Adrenal gland (tissue), 12 donors: ENCODE results near the gene FHIT. TPM values are rescaled to one million over a fixed set of nuclear protein-coding genes. Genes with fewer than 3 reads are reported as not detected.

Experiments
- DNase-seq, 7 donors: peaks; one replicate each; pipeline ENCODE4 v3.0.0-alpha.2; 2019 to 2020
- H3K27ac ChIP-seq, 5 donors: fragments of 200-600 bp; sonication (generic) in 4 of 5; 1 replicate in 3 of 5; 2 replicates in 2 of 5; pipeline versions ENCODE4 v1.5.1 to v1.8.0; 2016 to 2020; ENCODE audit warnings: mild to moderate bottlenecking in 1 of 5
- H3K27me3 ChIP-seq: fragments of 200-600 bp; 2 replicates; pipeline ENCODE4 v1.8.0; 2021
- H3K36me3 ChIP-seq, 2 donors: fragments of 200-600 bp; replicated peaks in 1 of 2; 1 replicate in 1 of 2; 2 replicates in 1 of 2; pipeline versions ENCODE4 v1.5.1 to v1.8.0; 2018 to 2022
- H3K4me1 ChIP-seq, 2 donors: fragments of 200-600 bp; replicated peaks in 1 of 2; 1 replicate in 1 of 2; 2 replicates in 1 of 2; pipeline versions ENCODE4 v1.5.1 to v1.8.0; 2018 to 2021
- H3K4me3 ChIP-seq, 4 donors: fragments of 200-600 bp; sonication (generic) in 3 of 4; one replicate each; pipeline ENCODE4 v1.5.1; 2016 to 2018
- H3K9me3 ChIP-seq, 3 donors: fragments of 200-600 bp; sonication (generic) in 1 of 3; replicated peaks in 1 of 3; 1 replicate in 2 of 3; 2 replicates in 1 of 3; pipeline versions ENCODE4 v1.5.1 to v1.8.0; 2016 to 2021
- POLR2A ChIP-seq, 2 donors: fragments of 450-650 bp; IDR thresholded peaks; one replicate each; pipeline ENCODE4 v1.6.1; 2017; ENCODE audit warnings: antibody characterized with exemption in 2 of 2, mild to moderate bottlenecking in 2 of 2, moderate library complexity in 1 of 2
- WGBS, 4 donors: extraction: QIAGEN DNeasy Blood & Tissue Kit in 2 of 4; methylation state at CpG; one replicate each; pipeline versions ENCODE4 v1.1.5 to v1.1.7; 2013 to 2017; 5-methylcytosine and 5-hydroxymethylcytosine counted together
- intact Hi-C, 2 donors: fragments of 100-400 bp; cut with DNase I; formaldehyde crosslinking; loops; one replicate each; pipeline versions ENCODE4 v1.14.1 to v1.15.0; 2022 to 2023
- polyA plus RNA-seq, 3 donors: library from polyadenylated mRNA; stranded (reverse); fragments of 200-250 nt in 2 of 3; fragments of 350-450 nt in 1 of 3; fragmentation: Illumina TruSeq in 1 of 3; extraction: RNeasy Lipid Tissue Mini Kit (QIAGEN cat#74804) in 1 of 3; gene quantifications; one replicate each; pipeline ENCODE4 v1.2.3, GENCODE V29; 2013 to 2014
- total RNA-seq, 9 donors: library from RNA; depleted of rRNA in 4 of 9; stranded (reverse); fragments of >200 nt in 4 of 9; fragments of 120-200 nt in 1 of 9; fragmentation: NEBNext Ultra II Directional in 1 of 9; extraction: Animal tissue kit (Norgen Biotek cat#: 25700) in 1 of 9; gene quantifications; one replicate each; pipeline versions ENCODE4 v1.1.0 to v1.2.4, GENCODE V29; 2013 to 2023
- TF ChIP-seq, protein P1 (sequence below), 6 experiments: fragments of 450-650 bp in 4 of 6; fragments of 200-600 bp in 2 of 6; sonication (generic) in 1 of 6; IDR thresholded peaks; 1 replicate in 5 of 6; 2 replicates in 1 of 6; pipeline versions ENCODE4 v1.5.1 to v1.8.0; 2016 to 2021; ENCODE audit warnings: antibody characterized with exemption in 6 of 6, mild to moderate bottlenecking in 2 of 6, moderate library complexity in 1 of 6
- donor health status: healthy with polysubstance abuse.
- donor health status: Bipolar disorder and iron deficiency.
- donor health status: DM: yes; HTN: yes; CAD: no.
- donor health status: DM: no; HTN: no; CAD: no.
- donor health status: DM: no; HTN: no; CAD: no.
- donor health status: DM: yes; HTN: yes; CAD: no.

Gene FHIT
- total and polyA plus RNA-seq, 12 donors, result 14.1 to 43.9 (median 28.8) TPM

DNA sequence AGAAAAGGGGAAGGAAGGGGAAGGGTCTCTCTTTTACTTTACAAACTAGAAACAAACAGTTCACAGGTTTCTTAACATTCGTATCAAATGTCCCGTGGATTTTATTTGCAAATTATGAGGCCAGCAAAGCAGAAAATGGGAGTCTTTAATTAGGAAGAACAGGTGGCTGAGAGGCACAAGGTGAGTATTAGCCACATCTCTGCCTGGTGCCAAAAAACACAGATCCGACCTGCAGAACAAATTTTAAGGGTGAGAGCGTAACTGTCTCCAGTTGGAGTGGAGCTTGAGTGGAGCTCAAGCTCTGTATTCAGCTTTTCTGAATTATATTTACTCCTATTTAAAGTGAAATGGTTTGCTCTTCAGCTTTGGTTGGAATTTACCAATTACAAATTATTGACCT lies 1004.9 kb downstream of the FHIT start:
- no peaks in the 10 kb centered on the region for H3K9me3 ChIP-seq
- no peaks in the 10 kb centered on the region for H3K27me3 ChIP-seq
- no peak overlapping the region for H3K27ac ChIP-seq
- DNase-seq, result no peak
- no peaks in the 10 kb centered on the region for H3K36me3 ChIP-seq
- H3K4me1 ChIP-seq, result no peaks in the 10 kb centered on the region
- WGBS, 4 donors, result 91 to 95% (median 93%) methylated on average over 4 of the region's 4 CpGs
- TF ChIP-seq POLR2A (IDR thresholded peaks at IDR 0.05), result no peak
- TF ChIP-seq, protein P1, sequence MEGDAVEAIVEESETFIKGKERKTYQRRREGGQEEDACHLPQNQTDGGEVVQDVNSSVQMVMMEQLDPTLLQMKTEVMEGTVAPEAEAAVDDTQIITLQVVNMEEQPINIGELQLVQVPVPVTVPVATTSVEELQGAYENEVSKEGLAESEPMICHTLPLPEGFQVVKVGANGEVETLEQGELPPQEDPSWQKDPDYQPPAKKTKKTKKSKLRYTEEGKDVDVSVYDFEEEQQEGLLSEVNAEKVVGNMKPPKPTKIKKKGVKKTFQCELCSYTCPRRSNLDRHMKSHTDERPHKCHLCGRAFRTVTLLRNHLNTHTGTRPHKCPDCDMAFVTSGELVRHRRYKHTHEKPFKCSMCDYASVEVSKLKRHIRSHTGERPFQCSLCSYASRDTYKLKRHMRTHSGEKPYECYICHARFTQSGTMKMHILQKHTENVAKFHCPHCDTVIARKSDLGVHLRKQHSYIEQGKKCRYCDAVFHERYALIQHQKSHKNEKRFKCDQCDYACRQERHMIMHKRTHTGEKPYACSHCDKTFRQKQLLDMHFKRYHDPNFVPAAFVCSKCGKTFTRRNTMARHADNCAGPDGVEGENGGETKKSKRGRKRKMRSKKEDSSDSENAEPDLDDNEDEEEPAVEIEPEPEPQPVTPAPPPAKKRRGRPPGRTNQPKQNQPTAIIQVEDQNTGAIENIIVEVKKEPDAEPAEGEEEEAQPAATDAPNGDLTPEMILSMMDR (IDR thresholded peaks at IDR 0.05), result no peak
- intact Hi-C loops, result no loop called here
- no peak overlapping the region for H3K4me3 ChIP-seq

DNA sequence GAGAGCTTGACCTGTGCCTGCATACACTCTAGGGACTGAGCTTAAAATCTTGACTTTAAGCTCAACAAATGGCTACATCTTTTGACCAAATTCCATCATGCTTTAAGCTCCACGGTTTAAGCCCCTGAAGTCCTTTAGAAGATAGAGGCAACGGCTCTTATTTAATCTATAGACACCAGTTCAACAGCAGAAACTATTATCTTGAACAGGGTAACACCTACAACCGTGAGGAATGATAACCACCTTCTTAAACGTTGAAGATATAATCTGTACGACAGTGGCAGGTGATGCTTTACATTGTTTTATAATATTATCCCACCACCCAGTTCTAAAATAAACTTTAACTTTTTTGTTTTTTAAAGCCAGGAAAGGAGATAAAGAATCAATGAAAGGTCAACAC lies 1007.8 kb downstream of the FHIT start:
- WGBS, 4 donors, result 65 to 72% (median 69%) methylated on average over 5 of the region's 5 CpGs
- no peak for DNase-seq
- no peak overlapping the region for H3K27ac ChIP-seq
- no peaks in the 10 kb centered on the region for H3K36me3 ChIP-seq
- no peaks in the 10 kb centered on the region for H3K27me3 ChIP-seq
- H3K9me3 ChIP-seq, result no peaks in the 10 kb centered on the region
- H3K4me1 ChIP-seq, result no peaks in the 10 kb centered on the region
- no peak overlapping the region for H3K4me3 ChIP-seq
- intact Hi-C loops, result no loop called here
- TF ChIP-seq, protein P1 (IDR thresholded peaks at IDR 0.05), result no peak
- no peak for TF ChIP-seq POLR2A (IDR thresholded peaks at IDR 0.05)

DNA sequence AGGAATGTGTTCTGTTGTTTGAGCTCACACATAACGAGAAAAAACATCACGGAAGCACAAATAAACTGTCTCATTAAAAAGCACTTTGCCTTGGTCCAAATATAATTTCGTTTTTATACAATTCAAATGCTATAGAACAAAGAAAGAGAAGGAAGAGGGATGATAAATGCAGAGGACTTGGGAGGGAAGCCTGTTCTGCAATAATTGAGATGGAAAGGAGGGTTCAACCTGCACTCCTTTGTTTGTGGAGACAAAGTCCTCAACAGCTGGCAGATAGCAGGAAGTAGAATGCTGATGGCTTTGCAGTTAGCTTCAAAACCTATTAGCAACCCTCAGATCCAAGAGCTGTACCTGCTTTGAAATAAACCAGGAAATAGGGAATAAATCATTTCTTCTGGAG lies 1010.8 kb downstream of the FHIT start:
- intact Hi-C loops, result no loop called here
- H3K27me3 ChIP-seq, result no peaks in the 10 kb centered on the region
- H3K36me3 ChIP-seq, result no peaks in the 10 kb centered on the region
- H3K27ac ChIP-seq, result no peak overlapping the region
- no peak for DNase-seq
- H3K9me3 ChIP-seq, result no peaks in the 10 kb centered on the region
- 56 to 73% (median 68%) methylated on average over 3 of the region's 3 CpGs for WGBS, 4 donors
- no peaks in the 10 kb centered on the region for H3K4me1 ChIP-seq
- TF ChIP-seq, protein P1 (IDR thresholded peaks at IDR 0.05), result no peak
- no peak for TF ChIP-seq POLR2A (IDR thresholded peaks at IDR 0.05)
- H3K4me3 ChIP-seq, result no peak overlapping the region

DNA sequence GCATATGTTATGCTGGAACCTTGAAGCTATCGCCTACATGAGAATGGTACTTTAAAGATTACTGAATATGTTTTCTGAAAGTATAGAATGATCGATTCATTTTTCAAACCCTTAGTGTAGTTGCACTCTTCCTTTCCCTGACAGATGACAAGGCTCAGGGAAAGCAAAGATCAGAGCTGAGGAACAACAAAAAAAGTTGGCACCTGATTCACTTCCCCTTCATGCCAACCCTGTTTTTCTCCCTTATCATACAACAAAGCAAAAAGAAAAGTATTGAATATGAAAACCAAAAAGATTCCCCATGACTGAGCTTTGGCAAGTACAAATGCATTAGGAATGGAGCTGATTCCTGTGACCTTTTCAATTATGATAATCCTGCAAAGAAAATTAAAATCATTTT lies 1012.7 kb downstream of the FHIT start:
- intact Hi-C loops, result no loop called here
- Histone ChIP-seq H3K4me1 (no peaks in the 10 kb centered on the region), H3K27ac (no peak overlapping the region), H3K9me3 (no peaks in the 10 kb centered on the region), H3K27me3 (no peaks in the 10 kb centered on the region), H3K4me3 (no peak overlapping the region), H3K36me3 (no peaks in the 10 kb centered on the region)
- WGBS, 4 donors, result 73 to 82% (median 77%) methylated on average over 2 of the region's 2 CpGs
- no peak for DNase-seq
- TF ChIP-seq POLR2A (IDR thresholded peaks at IDR 0.05), result no peak
- TF ChIP-seq, protein P1 (IDR thresholded peaks at IDR 0.05), result no peak
